Testis (tissue), 3 donors: Measurements from ENCODE around the gene RAD9A. TPM values are rescaled to one million over a fixed set of nuclear protein-coding genes. Genes with fewer than 3 reads are reported as not detected.

Experiments
- DNase-seq: peaks from one replicate; pipeline ENCODE4 v3.0.0-alpha.2; 2019
- H3K27ac ChIP-seq, 2 donors: fragments of 200-600 bp; sonication (generic); one replicate each; pipeline ENCODE4 v1.5.1; 2019
- H3K27me3 ChIP-seq: fragments of 200-600 bp; sonication (generic); one replicate; pipeline ENCODE4 v1.5.1; 2019
- H3K36me3 ChIP-seq: fragments of 200-600 bp; sonication (generic); one replicate; pipeline ENCODE4 v1.5.1; 2017; ENCODE audit warnings: low read depth; ENCODE audit errors: missing control alignments
- H3K4me1 ChIP-seq: fragments of 200-600 bp; sonication (generic); one replicate; pipeline ENCODE4 v1.5.1; 2019
- H3K4me3 ChIP-seq, 2 donors: fragments of 200-600 bp; sonication (generic); one replicate each; pipeline ENCODE4 v1.5.1; 2017 to 2019
- H3K9me3 ChIP-seq: fragments of 200-600 bp; sonication (generic); one replicate; pipeline ENCODE4 v1.5.1; 2017
- CTCF ChIP-seq, 3 experiments: fragments of 450-650 bp in 2 of 3; fragments of 200-600 bp in 1 of 3; sonication (generic) in 1 of 3; IDR thresholded peaks; one replicate each; pipeline ENCODE4 v1.5.1; 2016 to 2019; ENCODE audit warnings: antibody characterized with exemption in 3 of 3, mild to moderate bottlenecking in 2 of 3, moderate library complexity in 1 of 3
- POLR2A ChIP-seq: fragments of 450-650 bp; IDR thresholded peaks from one replicate; pipeline ENCODE4 v1.6.1; 2017; ENCODE audit warnings: antibody characterized with exemption, mild to moderate bottlenecking, moderate library complexity
- WGBS, 2 donors: methylation state at CpG; one replicate each; pipeline ENCODE4 v1.1.5; 2018; 5-methylcytosine and 5-hydroxymethylcytosine counted together
- intact Hi-C: fragments of 100-400 bp; cut with DNase I; formaldehyde crosslinking; loops from one replicate; pipeline ENCODE4 v1.15.1; 2023; ENCODE audit warnings: low total_unique reads
- polyA plus RNA-seq: library from polyadenylated mRNA; stranded (reverse); fragments of 350-450 nt; fragmentation: Illumina TruSeq; extraction: RNeasy Lipid Tissue Mini Kit (QIAGEN cat#74804); gene quantifications from one replicate; pipeline ENCODE4 v1.2.3, GENCODE V29; 2014; ENCODE audit warnings: low read depth, low replicate concordance; ENCODE audit not compliant: insufficient read depth
- total RNA-seq, 2 donors: library from RNA; depleted of rRNA; stranded (reverse); fragments of >200 nt; gene quantifications; one replicate each; pipeline ENCODE4 v1.2.3, GENCODE V29; 2016

Gene RAD9A
- total and polyA plus RNA-seq, 3 donors from 2014 or later, result 25.7 to 46.2 (median 35.8) TPM

- peak; percentile 63 for DNase-seq
- 35 to 46% methylated on average over 8 of the region's 8 CpGs for WGBS, 2 donors
- TF ChIP-seq POLR2A (no peak), CTCF (IDR thresholded peaks at IDR 0.05) (no peak)
- intact Hi-C loops, result no loop called here
- no peak overlapping the region for H3K4me3 ChIP-seq
- H3K4me1 ChIP-seq, result peaks cover 28% of the 10 kb centered on the region
- no peaks in the 10 kb centered on the region for H3K9me3 ChIP-seq
- H3K27ac ChIP-seq, result peak overlapping the region in 1 of 2 donors; percentile 25
- H3K36me3 ChIP-seq, result no peaks in the 10 kb centered on the region
- H3K27me3 ChIP-seq, result no peaks in the 10 kb centered on the region
Measured at GRCh38 chr11:67366546-67366945, 25.2 kb upstream of the RAD9A start.

DNA sequence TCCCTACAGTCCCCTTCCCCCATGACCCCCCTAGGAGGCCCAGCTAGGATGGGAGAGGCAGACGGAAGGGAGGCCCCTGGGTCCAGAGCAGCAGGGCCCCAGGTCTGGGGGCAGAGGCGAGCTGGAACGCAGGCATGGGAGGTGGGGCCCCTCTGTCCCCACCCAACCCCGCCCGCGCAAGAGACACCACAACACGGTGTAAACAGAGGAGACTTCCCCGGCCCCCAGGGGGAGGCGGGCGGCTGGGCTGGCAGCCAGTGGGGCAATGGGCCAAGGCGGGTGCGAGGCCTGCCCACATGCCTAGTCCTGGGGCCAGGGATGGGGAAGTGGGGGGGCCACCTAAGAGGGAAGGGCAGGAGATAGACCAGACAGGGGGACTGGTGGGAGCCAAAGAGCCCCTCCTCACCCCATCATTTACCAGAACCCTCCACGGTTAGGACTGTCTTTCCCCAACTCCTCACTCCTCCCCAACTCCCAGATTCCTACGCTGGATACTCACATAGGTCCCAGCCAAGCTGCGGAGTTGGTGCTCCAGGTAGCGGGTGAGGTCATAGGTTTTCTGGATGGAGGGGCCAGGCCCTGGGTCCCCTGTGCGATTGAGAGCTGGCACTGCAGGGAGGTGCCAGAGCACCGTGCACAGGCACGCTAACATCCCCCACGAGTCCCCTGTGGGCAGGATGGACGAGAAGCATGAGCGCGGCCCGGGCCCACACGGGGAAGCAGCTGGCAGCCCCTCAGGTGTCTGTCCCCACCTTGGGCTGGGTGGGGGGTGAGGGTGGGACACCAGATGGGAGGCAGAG is 24.6 kb upstream of the RAD9A start:
- Histone ChIP-seq H3K27me3 (no peaks in the 10 kb centered on the region), H3K4me1 (peaks cover 28% of the 10 kb centered on the region), H3K27ac (peak overlapping the region in 1 of 2 donors; percentile 25), H3K9me3 (no peaks in the 10 kb centered on the region), H3K36me3 (no peaks in the 10 kb centered on the region), H3K4me3 (no peak overlapping the region)
- TF ChIP-seq CTCF (IDR thresholded peaks at IDR 0.05), result no peak
- no peak for TF ChIP-seq POLR2A
- WGBS, 2 donors, result 66 to 79% methylated on average over 14 to 23 of the region's 25 CpGs
- DNase-seq, result no peak
- intact Hi-C loops, result no loop called here

GRCh38 chr11:67367761-67368227 is 24.0 kb upstream of the RAD9A start:
- DNase-seq, result no peak
- Histone ChIP-seq H3K9me3 (no peaks in the 10 kb centered on the region), H3K36me3 (no peaks in the 10 kb centered on the region), H3K4me3 (no peak overlapping the region), H3K27me3 (no peaks in the 10 kb centered on the region), H3K4me1 (peaks cover 28% of the 10 kb centered on the region), H3K27ac (no peak overlapping the region)
- TF ChIP-seq CTCF (IDR thresholded peaks at IDR 0.05) (no peak), POLR2A (no peak)
- intact Hi-C loops, result no loop called here
- WGBS, 2 donors, result 79 to 84% methylated on average over 6 to 7 of the region's 7 CpGs

- peaks cover 30% of the 10 kb centered on the region for H3K4me1 ChIP-seq
- H3K4me3 ChIP-seq, result no peak overlapping the region
- H3K36me3 ChIP-seq, result no peaks in the 10 kb centered on the region
- no peak for TF ChIP-seq POLR2A
- TF ChIP-seq CTCF (IDR thresholded peaks at IDR 0.05), result no peak
- no peak for DNase-seq
- no peaks in the 10 kb centered on the region for H3K9me3 ChIP-seq
- H3K27me3 ChIP-seq, result no peaks in the 10 kb centered on the region
- no peak overlapping the region for H3K27ac ChIP-seq
- 91 to 92% methylated on average over 3 of the region's 3 CpGs for WGBS, 2 donors
- intact Hi-C loops, result no loop called here
Measured at GRCh38 chr11:67368621-67369020, 23.2 kb upstream of the RAD9A start.

DNA sequence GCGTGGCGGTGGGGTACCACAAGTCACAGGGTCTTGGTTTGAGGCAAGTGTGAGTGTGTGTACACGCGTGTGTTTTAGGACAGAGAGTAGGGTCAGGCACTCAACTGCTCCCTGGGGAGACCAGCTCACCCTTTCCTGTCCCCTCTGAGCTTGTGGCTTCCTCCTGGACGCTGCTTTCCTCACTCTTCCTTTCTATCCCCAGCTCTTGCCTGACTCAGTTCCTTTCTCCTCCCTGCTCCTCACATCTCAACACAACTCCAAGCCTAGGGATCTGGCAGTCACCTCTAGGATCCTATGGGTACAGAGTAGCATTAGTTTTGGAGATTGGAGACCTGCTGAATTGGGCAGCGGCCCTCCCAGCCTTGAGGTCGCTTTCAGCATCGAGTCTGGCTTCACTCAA is 22.5 kb upstream of the RAD9A start:
- TF ChIP-seq POLR2A (no peak), CTCF (IDR thresholded peaks at IDR 0.05) (no peak)
- no peaks in the 10 kb centered on the region for H3K9me3 ChIP-seq
- intact Hi-C loops, result no loop called here
- no peak overlapping the region for H3K4me3 ChIP-seq
- DNase-seq, result no peak
- 84 to 88% methylated on average over 8 of the region's 8 CpGs for WGBS, 2 donors
- H3K27me3 ChIP-seq, result no peaks in the 10 kb centered on the region
- H3K27ac ChIP-seq, result peak overlapping the region in 1 of 2 donors; percentile 18
- H3K4me1 ChIP-seq, result peaks cover 36% of the 10 kb centered on the region
- H3K36me3 ChIP-seq, result no peaks in the 10 kb centered on the region
